ENCODE results near the gene AQP10.
"Not testable (repeated sequence)": the region's sequence is repeated elsewhere in the genome, so short reads cannot be mapped to it uniquely, and the experiment has no call there.

DNA sequence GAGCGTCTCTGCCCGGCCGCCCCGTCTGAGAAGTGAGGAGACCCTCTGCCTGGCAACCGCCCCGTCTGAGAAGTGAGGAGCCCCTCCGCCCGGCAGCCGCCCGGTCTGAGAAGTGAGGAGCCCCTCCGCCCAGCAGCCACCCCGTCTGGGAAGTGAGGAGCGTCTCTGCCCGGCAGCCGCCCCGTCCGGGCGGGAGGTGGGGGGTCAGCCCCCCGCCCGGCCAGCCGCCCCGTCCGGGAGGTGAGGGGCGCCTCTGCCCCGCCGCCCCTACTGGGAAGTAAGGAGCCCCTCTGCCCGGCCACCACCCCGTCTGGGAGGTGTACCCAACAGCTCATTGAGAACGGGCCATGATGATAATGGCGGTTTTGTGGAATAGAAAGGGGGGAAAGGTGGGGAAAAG, 33.3 kb upstream of the AQP10 start:
- not testable (repeated sequence) for TF ChIP-seq EZH2 (IDR thresholded peaks at IDR 0.05; ENCODE audit: borderline replicate concordance, low read depth, low read length, severe bottlenecking)
- TF ChIP-seq, protein P1, sequence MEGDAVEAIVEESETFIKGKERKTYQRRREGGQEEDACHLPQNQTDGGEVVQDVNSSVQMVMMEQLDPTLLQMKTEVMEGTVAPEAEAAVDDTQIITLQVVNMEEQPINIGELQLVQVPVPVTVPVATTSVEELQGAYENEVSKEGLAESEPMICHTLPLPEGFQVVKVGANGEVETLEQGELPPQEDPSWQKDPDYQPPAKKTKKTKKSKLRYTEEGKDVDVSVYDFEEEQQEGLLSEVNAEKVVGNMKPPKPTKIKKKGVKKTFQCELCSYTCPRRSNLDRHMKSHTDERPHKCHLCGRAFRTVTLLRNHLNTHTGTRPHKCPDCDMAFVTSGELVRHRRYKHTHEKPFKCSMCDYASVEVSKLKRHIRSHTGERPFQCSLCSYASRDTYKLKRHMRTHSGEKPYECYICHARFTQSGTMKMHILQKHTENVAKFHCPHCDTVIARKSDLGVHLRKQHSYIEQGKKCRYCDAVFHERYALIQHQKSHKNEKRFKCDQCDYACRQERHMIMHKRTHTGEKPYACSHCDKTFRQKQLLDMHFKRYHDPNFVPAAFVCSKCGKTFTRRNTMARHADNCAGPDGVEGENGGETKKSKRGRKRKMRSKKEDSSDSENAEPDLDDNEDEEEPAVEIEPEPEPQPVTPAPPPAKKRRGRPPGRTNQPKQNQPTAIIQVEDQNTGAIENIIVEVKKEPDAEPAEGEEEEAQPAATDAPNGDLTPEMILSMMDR (IDR thresholded peaks at IDR 0.05; ENCODE audit: borderline replicate concordance, extremely low read depth, low read length, poor library complexity, severe bottlenecking) = not testable (repeated sequence)

Data from DND-41 (cell line).